Uterus (tissue), 2 donors: ENCODE measurements around the gene FRMPD2.
"Not testable (repeated sequence)": the region's sequence is repeated elsewhere in the genome, so short reads cannot be mapped to it uniquely, and the experiment has no call there.

Experiments used
- POLR2A ChIP-seq, 2 donors: fragments of 450-650 bp; IDR thresholded peaks; one replicate each; pipeline ENCODE4 v1.6.1; 2016; ENCODE audit warnings: antibody characterized with exemption in 2 of 2, mild to moderate bottlenecking in 1 of 2, moderate library complexity in 1 of 2
- TF ChIP-seq, protein P1 (sequence below), 4 experiments: fragments of 200-600 bp in 2 of 4; fragments of 450-650 bp in 2 of 4; sonication (generic) in 2 of 4; IDR thresholded peaks; one replicate each; pipeline ENCODE4 v1.5.1; 2016 to 2019; ENCODE audit warnings: antibody characterized with exemption in 4 of 4, mild to moderate bottlenecking in 2 of 4, moderate library complexity in 1 of 4

DNA sequence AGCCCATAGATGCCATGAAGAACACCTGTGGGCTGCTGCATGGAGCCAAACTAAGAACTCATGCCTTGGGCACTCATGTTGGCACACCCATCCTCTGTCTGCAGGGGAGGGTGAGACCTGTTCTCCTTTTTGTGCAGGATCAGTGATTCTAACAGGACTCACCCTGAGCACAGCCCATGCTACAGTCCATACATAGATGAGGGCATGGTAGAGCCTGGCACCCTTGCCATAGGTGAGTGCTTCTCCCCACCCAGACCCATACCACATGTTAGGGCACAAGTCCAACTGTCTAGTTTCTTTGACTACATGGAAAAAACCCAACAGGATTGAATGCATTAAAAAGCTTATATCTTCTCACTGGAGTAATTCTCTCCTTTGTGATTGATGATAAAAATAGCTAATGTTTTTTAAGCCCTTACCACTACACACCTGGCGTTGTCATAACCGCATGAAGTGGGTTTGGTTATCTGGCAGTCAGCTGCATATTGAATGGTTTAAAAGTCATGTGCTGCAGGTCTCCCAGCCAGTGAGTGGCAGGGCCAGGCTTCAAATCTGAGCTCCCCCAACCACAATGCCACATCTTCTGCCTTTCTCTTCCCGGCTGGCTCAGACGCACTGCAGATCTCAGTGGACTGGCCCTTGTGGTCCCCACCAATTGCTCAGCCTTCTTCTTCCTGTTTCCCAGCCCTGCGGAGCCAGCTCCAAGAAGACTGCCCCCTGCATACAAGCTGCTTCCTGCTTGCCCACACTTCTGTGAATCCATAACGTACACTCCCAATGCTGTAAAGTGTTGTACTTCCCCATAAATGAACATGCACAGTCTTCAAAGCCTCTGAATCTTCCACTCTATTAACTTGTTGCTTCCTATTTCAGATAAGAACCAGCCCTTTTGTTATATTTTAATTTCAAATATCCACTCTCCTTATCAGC lies 120.0 kb downstream of the FRMPD2 start:
- TF ChIP-seq POLR2A (IDR thresholded peaks at IDR 0.05), result not testable (repeated sequence)
- TF ChIP-seq, protein P1, sequence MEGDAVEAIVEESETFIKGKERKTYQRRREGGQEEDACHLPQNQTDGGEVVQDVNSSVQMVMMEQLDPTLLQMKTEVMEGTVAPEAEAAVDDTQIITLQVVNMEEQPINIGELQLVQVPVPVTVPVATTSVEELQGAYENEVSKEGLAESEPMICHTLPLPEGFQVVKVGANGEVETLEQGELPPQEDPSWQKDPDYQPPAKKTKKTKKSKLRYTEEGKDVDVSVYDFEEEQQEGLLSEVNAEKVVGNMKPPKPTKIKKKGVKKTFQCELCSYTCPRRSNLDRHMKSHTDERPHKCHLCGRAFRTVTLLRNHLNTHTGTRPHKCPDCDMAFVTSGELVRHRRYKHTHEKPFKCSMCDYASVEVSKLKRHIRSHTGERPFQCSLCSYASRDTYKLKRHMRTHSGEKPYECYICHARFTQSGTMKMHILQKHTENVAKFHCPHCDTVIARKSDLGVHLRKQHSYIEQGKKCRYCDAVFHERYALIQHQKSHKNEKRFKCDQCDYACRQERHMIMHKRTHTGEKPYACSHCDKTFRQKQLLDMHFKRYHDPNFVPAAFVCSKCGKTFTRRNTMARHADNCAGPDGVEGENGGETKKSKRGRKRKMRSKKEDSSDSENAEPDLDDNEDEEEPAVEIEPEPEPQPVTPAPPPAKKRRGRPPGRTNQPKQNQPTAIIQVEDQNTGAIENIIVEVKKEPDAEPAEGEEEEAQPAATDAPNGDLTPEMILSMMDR (IDR thresholded peaks at IDR 0.05), result not testable (repeated sequence)
